IPS-11a (cell line): Measurements from ENCODE around the gene CHTOP.
"Not testable (repeated sequence)": the region's sequence is repeated elsewhere in the genome, so short reads cannot be mapped to it uniquely, and the experiment has no call there.

Experiments used
- H3K4me3 ChIP-seq: one replicate; pipeline ENCODE4 v1.5.1; 2013; ENCODE audit warnings: low read depth, low read length, control low read depth

The CHTOP gene

DNA sequence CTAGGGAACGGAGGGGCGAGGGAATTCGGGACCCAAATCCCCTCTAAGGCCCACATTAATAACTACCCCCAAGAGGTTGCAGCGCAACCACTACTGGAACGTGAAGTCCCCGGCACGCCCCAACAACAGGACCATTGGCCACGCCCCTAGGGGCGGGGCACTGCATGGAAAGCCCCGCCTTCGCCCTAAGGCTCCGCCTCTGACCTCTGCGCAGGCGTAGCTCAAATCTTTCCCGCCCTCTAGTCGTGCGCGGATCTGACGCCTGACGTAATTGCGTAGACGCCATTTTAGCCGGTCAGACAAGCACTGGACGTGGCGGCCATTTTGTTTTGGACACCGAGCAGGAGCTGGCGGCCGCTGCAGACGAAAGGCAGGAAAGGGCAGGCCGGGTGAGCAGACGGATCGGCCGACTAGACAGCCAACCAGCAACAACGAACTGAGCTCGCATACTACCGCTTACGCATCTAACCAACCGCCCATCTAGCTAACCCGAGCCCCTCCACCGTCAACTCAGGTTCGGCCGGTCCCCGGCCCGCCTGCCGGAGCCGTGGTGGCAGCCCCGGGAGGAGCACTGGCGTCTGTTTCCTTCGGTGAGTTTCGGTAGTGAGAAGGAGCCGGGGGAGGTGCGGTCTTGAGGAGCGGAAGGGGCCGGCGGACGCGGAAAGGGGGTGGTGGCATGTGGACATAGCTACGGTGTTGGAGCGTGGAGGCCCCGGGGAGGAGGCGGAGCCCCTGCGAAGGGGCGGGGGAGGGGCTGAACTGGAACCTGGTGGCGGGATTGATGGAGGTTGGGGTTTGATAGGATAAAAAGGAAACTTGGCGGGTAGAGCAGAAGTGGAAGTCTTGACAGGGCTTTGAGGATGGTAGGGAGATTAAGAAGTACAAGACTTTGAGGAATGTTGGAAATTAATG is at the start of gene CHTOP:
Gene CHTOP (plus strand): TSS at position 313 of the 912 bp plus-strand sequence. CDS start 2,523 bp downstream, outside the sequence.
- peak within 1 kb of the TSS; percentile 100 for H3K4me3 ChIP-seq

- H3K4me3 ChIP-seq, result no peak overlapping the region
These were observed 48.9 kb upstream of the CHTOP start for GRCh38 chr1:153585006-153585405.

DNA sequence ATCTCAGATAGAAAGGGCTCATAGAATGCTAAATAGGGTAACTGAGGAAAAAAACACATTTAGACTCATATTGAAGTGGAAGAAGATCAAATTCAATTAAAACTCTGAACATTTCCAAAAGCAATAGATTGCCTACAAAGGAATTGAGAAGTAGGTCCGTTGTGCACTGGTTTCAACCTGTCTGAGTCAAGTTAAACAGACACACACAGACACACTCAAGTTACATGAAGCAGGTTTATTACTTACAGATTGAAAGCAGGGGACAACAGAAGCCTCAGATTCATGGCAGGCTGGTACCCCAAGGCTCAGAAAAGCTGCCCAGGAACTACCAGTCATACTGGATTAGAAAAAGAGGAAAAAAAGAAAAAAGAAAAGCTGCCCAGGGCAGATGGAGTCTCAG is 47.5 kb upstream of the CHTOP start:
- H3K4me3 ChIP-seq, result no peak overlapping the region

GRCh38 chr1:153587314-153587713 is 46.6 kb upstream of the CHTOP start:
- no peak overlapping the region for H3K4me3 ChIP-seq

- not testable (repeated sequence) for H3K4me3 ChIP-seq
These were observed 45.8 kb upstream of the CHTOP start for GRCh38 chr1:153588033-153588432.

GRCh38 chr1:153588482-153588881 is 45.4 kb upstream of the CHTOP start:
- H3K4me3 ChIP-seq, result no peak overlapping the region

DNA sequence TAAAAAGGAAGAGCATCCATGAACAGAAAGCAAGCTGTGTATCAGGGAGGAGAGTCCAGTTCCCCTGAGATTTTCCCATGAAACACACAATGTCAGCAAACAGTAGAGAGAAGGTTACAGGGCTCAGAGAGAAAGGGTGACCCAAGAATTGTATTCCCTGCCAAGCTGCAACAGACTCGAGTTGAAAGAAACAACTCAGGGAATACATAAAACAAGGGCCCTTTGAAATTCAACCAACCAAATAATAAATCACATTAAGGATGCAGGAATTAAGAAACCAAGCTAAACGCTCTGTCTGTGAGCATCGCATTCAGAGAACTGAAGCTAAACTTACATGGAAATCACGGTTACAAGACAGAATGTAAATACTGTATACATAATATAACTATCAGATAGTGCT is 41.1 kb upstream of the CHTOP start:
- H3K4me3 ChIP-seq, result no peak overlapping the region

GRCh38 chr1:153597206-153597605 is 36.7 kb upstream of the CHTOP start:
- no peak overlapping the region for H3K4me3 ChIP-seq

GRCh38 chr1:153598309-153599172 is 35.3 kb upstream of the CHTOP start:
- no peak overlapping the region for H3K4me3 ChIP-seq

DNA sequence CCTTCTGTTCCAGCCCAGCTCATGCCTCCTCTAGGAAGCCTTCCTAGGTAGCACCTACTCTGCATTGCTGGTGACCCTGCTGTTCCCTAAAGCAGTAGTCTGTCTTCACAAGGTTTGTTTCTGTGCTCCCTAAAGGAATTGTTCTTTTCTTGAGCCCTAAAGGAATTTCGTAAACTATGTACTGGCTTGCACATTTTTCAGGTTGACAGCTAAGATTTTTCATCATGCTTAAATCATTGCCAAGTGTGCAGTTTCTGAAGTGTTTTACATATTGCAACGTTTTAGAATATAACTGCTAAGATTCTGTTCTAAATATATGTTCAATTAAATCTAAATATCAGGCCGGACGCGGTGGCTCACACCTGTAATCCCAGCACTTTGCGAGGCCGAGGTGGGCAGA is 34.0 kb upstream of the CHTOP start:
- H3K4me3 ChIP-seq, result no peak overlapping the region

- no peak overlapping the region for H3K4me3 ChIP-seq
These were observed 31.1 kb upstream of the CHTOP start for GRCh38 chr1:153602749-153603148.

GRCh38 chr1:153606194-153606593 is 27.7 kb upstream of the CHTOP start:
- H3K4me3 ChIP-seq, result no peak overlapping the region

DNA sequence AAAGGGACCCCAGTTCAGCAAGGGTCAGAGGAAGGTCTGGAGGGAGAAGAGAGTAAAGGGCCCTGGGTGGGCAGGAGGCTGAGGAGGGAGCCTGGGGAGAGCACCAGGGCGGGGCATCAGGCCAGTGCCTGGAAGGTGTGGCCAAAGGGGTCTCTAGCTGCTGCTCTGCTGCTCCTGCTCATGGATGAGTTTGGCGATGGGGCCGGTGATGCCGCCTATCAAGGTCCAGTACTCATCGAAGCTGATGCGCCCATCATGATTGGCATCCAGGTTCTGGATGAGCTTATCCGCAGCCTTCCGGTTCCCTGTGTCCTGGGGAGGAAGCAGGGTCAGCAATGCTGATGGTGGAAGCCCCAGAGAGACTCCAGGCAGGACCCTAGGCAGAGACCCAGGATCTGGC is 26.5 kb upstream of the CHTOP start:
- H3K4me3 ChIP-seq, result no peak overlapping the region

- H3K4me3 ChIP-seq, result no peak overlapping the region
These were observed 25.7 kb upstream of the CHTOP start for GRCh38 chr1:153608089-153608682.

DNA sequence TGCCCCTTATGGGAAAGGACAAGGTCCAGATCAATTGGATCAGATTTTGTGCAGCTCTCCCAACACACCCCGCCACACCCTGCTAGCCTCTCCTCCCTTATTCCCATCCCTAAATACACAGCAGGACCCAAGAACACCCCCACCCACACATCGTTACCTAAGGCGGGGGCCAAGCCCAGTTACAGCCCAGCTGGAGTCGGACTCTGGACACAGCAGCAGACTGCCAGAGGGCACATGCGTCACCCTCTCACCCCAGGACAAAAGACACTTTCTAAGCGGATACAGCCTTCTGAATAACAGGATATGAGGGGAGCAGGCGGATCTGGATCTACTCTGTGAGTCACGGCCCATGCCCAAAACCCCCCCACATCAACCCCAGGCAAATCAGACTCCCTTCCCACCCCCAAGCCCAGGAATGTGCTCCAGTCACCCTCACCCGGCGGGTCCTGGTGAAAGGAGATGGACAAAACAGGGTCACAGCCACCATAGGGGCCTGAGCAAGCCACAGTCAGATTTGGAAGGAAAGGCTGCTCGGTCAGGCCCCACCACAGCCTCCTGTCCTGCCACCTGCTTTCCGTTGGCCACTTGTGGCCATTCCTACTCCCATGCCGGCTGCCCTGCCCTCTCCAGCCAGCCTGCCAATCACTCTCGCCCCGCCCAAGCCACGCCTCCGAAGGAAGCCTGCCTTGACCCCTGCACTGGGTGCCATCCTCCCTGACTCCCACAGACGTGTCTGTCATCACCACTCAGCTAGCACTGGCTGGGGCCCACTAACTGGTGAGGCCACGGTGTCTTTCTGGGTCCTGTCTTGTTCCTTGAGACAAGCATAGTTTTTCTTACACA is 24.9 kb upstream of the CHTOP start:
- H3K4me3 ChIP-seq, result no peak overlapping the region

- H3K4me3 ChIP-seq, result no peak overlapping the region
These were observed 24.3 kb upstream of the CHTOP start for GRCh38 chr1:153609585-153609907.

- H3K4me3 ChIP-seq, result no peak overlapping the region
These were observed 23.5 kb upstream of the CHTOP start for GRCh38 chr1:153610334-153610733.

DNA sequence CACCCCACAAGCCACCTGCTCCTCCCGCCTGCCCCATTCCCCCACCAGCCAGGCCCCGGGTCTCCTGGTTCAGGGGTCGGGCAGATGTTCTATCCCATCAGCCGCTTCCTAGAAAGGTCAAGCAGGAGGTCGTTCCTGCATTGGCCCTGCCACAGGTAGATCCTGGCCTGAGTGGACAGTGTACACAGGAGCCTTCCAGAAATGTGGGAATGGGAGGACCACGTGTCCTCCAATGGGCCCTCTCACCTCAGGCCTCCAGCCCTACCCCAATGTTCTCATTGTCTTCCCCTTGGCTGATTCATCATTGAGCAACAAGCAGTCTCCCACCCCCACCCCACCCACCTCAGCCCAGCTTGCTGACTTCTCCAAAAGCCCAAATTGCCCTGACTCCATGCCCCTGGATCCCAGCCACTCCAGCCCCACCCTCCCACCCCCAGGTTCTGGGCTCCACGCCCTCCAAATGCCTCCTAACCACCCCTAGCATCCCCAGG is 23.0 kb upstream of the CHTOP start:
- no peak overlapping the region for H3K4me3 ChIP-seq

GRCh38 chr1:153611356-153611755 is 22.5 kb upstream of the CHTOP start:
- no peak overlapping the region for H3K4me3 ChIP-seq

DNA sequence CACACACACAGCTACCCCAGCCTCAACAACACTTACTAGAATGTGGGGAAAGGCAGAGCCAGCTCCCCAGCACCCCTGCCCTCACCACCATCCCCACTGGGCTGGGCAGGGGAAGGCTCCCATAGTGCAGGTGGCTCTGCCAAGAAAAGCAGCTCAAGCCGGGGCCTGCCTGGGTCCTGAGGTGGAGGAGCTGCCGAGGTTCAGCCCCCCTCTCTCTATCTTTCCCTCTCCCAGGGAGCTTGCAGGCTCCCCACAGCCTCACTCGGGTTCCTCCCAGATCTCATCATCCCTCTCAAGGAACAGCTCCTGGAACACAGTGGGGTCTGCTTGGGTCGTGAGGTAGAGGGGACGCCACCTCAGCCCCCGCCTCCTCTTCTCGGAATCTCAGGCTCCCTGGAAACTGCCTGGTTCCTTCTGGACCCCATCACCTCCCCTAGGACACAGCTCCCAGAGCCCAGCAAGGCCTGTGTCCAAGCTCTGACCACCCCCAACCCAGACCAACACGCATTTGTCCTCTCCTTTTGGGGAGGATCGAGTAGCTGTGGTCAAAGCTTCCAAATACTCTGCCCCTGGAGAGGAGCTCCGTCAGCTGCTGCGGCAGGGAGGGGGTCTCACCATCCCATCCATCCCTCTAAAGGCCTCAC is 21.6 kb upstream of the CHTOP start:
- no peak overlapping the region for H3K4me3 ChIP-seq
